Measurements from ENCODE around the gene GRM7. TPM values are rescaled to one million over a fixed set of nuclear protein-coding genes. Genes with fewer than 3 reads are reported as not detected.

The GRM7 gene
- total RNA-seq, 1 donor from 2014 or later, result not detected

DNA sequence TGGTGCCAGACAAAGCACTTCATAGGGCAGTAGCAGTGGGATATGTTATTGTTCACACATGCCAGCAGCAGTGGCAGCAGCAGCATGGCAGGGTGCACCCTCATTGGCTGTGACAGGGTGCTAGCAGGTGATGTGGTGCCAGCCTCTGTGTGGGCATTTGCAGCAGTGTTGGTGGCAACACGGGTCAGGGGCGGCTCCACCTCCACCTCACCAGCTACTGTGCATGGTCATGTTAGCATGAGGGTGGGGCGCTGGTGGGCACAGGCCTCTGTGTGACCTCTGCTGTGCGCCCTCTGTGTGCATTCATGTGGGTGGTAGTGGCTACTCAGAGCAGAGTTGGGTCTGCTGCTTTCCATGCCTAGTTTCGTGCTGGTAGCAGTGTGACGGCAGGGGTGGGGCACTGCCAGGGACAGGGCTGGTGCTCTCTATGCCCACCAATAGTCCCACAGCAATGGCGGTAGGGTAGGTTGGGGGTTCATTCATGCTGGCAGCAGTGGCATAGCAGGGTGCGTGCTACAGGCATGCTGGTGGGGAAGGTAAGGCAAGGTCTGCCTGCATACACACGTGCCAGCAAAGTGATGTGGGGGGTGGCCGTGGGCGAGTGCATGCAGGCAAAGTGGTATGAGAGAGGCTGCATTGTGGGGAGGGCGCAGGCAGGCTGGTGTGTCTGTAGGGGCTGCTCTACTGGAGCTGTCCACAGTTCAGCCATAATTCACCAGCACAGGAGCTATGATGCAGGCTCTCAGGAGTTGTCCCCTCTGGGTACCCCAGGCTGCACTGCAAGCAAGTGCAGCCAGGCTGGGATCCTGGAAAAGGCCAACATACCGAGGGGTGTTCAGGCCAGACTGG is 402.7 kb downstream of the GRM7 start:
- no peak for TF ChIP-seq CTCF (IDR thresholded peaks at IDR 0.05; ENCODE audit: insufficient read depth, low read length, severe bottlenecking)
- Histone ChIP-seq H3K4me3 (ENCODE audit: low read depth, low read length) (no peak overlapping the region), H3K36me3 (ENCODE audit: control insufficient read depth, insufficient read depth, low read length) (no peaks in the 10 kb centered on the region), H3K27me3 (ENCODE audit: control insufficient read depth, insufficient read depth, low read length) (no peaks in the 10 kb centered on the region)
- DNase-seq (ENCODE audit: low read depth), result no peak
- FAIRE-seq, result no peak

DNA sequence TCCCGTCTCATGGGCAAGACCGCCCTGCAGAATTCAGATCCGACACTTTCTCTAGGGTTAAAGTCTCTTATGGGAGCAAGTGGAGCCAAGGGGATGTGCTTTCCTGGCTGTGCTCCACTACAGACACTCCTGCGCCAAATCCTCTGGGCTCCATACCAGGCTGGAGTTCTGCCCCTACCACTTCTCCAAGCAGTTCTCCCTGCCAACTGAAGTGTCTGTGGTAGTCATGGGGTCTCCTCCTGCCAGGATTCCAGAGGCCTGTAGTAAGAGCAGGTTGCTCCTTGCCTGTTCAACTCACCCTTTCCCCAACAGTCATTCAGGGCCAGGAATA is 403.2 kb downstream of the GRM7 start:
- FAIRE-seq (no peak), DNase-seq (ENCODE audit: low read depth) (no peak)
- TF ChIP-seq CTCF (IDR thresholded peaks at IDR 0.05; ENCODE audit: insufficient read depth, low read length, severe bottlenecking), result no peak
- H3K4me3 ChIP-seq (ENCODE audit: low read depth, low read length), result no peak overlapping the region
- H3K36me3 ChIP-seq (ENCODE audit: control insufficient read depth, insufficient read depth, low read length), result no peaks in the 10 kb centered on the region
- H3K27me3 ChIP-seq (ENCODE audit: control insufficient read depth, insufficient read depth, low read length), result no peaks in the 10 kb centered on the region

DNA sequence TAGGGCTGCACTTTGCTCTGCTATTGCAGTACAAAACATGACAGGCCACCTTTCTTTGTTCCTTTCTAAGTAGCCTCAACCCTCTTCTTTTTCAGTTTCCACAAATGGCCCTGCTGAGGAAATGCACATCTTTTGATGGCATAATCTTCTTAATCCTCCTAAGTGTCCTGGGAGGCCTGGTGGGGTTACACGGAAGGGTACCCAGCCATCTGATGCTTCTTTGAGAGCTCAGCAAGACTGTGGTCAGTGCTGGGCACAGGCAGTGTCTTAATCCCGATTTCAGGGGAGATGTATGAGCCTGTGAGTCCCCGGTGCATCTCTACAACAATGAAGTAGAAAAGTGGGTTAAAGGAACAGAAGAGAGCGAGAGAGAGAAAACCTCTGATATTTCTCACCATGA is 404.8 kb downstream of the GRM7 start:
- H3K36me3 ChIP-seq (ENCODE audit: control insufficient read depth, insufficient read depth, low read length), result no peaks in the 10 kb centered on the region
- no peak for TF ChIP-seq CTCF (IDR thresholded peaks at IDR 0.05; ENCODE audit: insufficient read depth, low read length, severe bottlenecking)
- DNase-seq (ENCODE audit: low read depth) (no peak), FAIRE-seq (no peak)
- H3K4me3 ChIP-seq (ENCODE audit: low read depth, low read length), result no peak overlapping the region
- no peaks in the 10 kb centered on the region for H3K27me3 ChIP-seq (ENCODE audit: control insufficient read depth, insufficient read depth, low read length)

DNA sequence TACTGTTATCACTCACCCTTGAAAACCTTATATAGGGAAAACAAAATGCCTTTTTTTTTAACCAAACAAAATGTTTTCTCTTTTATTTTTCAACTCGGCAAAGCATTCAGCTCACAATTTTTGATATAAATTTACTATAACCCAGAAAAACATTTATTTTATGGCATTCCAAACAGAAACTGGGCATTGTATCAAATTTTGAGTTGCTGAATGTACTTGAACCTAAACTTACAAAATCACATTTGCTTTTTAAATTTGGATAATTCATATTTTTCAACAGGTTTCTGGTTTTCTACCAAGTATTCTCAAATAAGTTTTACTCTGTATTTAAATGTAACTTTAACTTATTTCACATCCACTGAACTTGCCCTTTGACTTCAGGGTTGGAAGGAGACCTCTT is 405.6 kb downstream of the GRM7 start:
- Histone ChIP-seq H3K27me3 (ENCODE audit: control insufficient read depth, insufficient read depth, low read length) (no peaks in the 10 kb centered on the region), H3K36me3 (ENCODE audit: control insufficient read depth, insufficient read depth, low read length) (no peaks in the 10 kb centered on the region), H3K4me3 (ENCODE audit: low read depth, low read length) (no peak overlapping the region)
- no peak for FAIRE-seq
- no peak for DNase-seq (ENCODE audit: low read depth)
- no peak for TF ChIP-seq CTCF (IDR thresholded peaks at IDR 0.05; ENCODE audit: insufficient read depth, low read length, severe bottlenecking)

DNA sequence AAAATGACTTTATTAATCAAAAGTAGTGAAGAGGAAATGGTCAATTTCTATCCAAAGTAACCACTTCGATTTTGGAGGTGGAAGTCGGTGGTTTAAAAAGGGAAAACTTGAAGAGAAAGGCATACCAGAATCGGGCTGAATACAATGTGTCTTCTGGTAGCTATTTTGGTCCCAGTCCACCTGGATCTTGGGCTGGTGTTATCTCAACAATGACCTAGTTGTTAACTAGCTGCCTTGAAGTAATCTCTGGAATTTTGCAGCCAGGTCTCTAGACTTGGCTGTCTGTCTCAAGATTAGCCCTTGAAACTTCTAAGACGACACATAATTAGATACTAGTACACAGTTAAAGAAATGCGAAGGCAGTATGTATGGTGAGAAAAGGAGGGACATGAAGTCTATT is 409.8 kb downstream of the GRM7 start:
- DNase-seq (ENCODE audit: low read depth) (no peak), FAIRE-seq (no peak)
- TF ChIP-seq CTCF (IDR thresholded peaks at IDR 0.05; ENCODE audit: insufficient read depth, low read length, severe bottlenecking), result no peak
- H3K36me3 ChIP-seq (ENCODE audit: control insufficient read depth, insufficient read depth, low read length), result no peaks in the 10 kb centered on the region
- no peak overlapping the region for H3K4me3 ChIP-seq (ENCODE audit: low read depth, low read length)
- H3K27me3 ChIP-seq (ENCODE audit: control insufficient read depth, insufficient read depth, low read length), result no peaks in the 10 kb centered on the region

DNA sequence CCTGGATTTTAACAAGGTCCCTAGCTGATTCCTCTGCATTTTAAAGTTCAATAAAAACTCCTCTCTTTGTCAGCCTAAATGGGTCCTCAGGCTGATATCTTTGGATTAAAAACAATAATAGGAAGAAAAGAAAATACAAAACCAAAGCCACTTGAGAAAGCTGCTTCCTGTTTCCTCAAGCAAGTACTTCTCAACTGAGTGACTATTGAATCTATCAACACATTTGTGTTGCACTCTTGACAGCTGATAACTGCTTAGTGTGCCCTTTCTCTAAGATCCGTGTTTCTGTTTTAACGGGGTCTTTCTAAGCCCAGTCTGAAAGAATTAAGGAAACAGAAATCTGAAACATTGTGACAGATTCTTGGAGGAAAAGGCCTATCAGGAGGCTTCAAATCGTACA is 410.7 kb downstream of the GRM7 start:
- Histone ChIP-seq H3K36me3 (ENCODE audit: control insufficient read depth, insufficient read depth, low read length) (no peaks in the 10 kb centered on the region), H3K4me3 (ENCODE audit: low read depth, low read length) (no peak overlapping the region), H3K27me3 (ENCODE audit: control insufficient read depth, insufficient read depth, low read length) (no peaks in the 10 kb centered on the region)
- no peak for TF ChIP-seq CTCF (IDR thresholded peaks at IDR 0.05; ENCODE audit: insufficient read depth, low read length, severe bottlenecking)
- DNase-seq (ENCODE audit: low read depth), result no peak
- FAIRE-seq, result no peak

All from bronchial epithelial cell (primary cell).